Measurements from ENCODE around the gene OR4D2.

The OR4D2 gene

DNA sequence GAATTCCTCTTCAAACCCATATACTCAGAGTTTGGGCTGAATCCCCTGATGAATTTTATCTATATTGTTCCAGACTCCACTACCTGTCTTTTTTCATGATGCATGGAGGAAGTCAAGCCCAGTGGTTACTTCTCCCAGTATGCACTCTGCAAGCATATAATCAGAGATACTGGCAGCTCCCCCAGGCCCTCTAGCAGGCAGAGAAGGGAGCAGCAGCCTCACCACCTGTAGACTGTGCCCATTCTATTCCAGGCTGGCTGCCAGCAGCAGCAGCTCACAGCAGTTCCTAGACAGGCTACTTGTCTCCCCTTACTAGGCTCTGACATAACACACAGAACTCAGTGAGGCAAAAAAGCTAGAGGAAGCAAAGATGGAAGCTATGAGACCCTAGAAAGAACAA lies 48.9 kb downstream of the OR4D2 start:
- no peak for DNase-seq (ENCODE audit: low spot score)

DNA sequence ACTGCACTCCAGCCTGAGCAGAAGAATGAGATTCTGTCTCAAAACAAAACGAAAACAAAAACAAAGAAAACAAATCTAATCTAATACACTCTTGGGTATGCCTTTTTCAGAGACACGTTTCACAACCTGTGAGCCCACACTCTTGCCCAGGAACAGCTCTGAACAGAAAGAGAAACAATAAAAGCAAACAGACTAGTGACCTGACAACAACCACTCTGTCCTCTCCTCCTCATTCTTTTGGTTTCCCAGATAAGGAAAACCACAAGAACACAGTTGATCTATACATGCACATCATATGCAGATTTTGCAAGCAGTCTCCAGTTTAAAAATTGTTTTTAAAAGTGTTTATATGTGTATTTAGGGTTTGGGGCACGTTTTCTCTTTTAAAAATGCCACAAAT lies 51.0 kb downstream of the OR4D2 start:
- TF ChIP-seq, protein P1, sequence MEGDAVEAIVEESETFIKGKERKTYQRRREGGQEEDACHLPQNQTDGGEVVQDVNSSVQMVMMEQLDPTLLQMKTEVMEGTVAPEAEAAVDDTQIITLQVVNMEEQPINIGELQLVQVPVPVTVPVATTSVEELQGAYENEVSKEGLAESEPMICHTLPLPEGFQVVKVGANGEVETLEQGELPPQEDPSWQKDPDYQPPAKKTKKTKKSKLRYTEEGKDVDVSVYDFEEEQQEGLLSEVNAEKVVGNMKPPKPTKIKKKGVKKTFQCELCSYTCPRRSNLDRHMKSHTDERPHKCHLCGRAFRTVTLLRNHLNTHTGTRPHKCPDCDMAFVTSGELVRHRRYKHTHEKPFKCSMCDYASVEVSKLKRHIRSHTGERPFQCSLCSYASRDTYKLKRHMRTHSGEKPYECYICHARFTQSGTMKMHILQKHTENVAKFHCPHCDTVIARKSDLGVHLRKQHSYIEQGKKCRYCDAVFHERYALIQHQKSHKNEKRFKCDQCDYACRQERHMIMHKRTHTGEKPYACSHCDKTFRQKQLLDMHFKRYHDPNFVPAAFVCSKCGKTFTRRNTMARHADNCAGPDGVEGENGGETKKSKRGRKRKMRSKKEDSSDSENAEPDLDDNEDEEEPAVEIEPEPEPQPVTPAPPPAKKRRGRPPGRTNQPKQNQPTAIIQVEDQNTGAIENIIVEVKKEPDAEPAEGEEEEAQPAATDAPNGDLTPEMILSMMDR (IDR thresholded peaks at IDR 0.05; ENCODE audit: extremely low read depth, missing control alignments), result no peak
- no peak for DNase-seq (ENCODE audit: low spot score)

More for the DNA sequence above, 48.9 kb downstream of the OR4D2 start:
- TF ChIP-seq, protein P1 (IDR thresholded peaks at IDR 0.05; ENCODE audit: extremely low read depth, missing control alignments), result no peak

DNA sequence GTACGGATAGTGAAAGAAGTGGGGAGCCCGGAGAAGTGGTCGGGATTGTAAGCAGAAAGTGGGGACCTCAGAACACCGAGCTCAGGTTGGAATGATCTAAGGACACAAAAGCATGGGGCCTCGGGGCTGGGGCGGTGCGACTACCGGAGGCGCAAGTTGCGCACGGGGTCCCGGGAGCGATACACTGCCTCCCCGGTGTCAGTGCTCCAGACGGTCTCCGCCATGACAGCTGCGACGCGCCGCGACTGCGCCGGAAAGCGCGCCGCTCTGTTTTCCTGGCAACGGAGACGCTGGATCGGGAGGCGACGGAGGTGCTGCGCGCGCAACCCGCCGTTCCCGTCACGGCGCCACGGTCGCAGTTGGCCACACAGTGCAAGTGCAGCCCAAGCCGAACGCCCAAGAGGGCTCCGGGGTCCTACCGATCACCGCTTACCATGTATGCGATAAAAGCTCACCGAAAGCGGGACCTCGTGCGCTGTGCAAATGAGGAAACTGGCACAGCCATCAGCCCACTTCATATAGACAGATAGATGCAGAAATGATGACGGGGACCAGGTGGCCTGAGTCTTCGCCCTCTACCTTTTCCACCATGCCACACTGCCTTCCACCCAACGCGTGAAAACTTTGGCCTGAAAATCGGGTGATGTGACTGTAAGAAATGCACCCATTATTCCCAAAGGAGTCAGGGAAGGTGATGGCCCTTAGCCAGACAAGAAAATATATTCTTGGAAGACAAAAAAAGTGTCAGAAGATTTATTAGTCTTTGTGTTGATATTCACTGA lies 52.4 kb downstream of the OR4D2 start, which contains the start of gene MKS1:
TSS of gene MKS1 (minus strand) at position 249 of the 782 bp plus-strand sequence. CDS start at position 224, 25 bp downstream.
- TF ChIP-seq, protein P1 (IDR thresholded peaks at IDR 0.05; ENCODE audit: extremely low read depth, missing control alignments), result peak; percentile 41

DNA sequence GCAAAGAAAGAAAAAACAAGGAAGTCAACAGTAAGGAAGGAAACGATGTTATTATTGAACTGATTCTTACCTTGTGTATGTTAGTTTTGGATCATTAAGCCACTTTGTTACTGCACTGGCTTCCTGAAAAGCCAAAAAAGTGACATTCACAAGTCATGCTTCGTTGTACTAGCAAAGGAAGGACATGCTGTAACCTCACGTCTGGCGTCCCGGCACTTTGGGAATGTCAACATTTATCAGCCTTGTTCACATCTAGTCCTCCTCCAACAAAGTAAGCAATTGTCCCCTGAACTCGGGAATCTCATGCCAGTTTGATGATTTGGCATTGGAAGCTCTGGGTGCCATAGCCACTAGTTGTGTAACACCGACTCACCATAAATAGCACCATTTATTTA lies 53.0 kb downstream of the OR4D2 start:
- DNase-seq (ENCODE audit: low spot score), result no peak
- TF ChIP-seq, protein P1 (IDR thresholded peaks at IDR 0.05; ENCODE audit: extremely low read depth, missing control alignments), result no peak

More for the DNA sequence above, 52.4 kb downstream of the OR4D2 start, which contains the start of gene MKS1:
- peak; percentile 95 for DNase-seq (ENCODE audit: low spot score)

Data from GM20000 (cell line).